Right atrium auricular region (tissue), 2 donors: ENCODE results near the gene GLRA1. TPM values are rescaled to one million over a fixed set of nuclear protein-coding genes. Genes with fewer than 3 reads are reported as not detected.
"Not testable (repeated sequence)": the region's sequence is repeated elsewhere in the genome, so short reads cannot be mapped to it uniquely, and the experiment has no call there.

Experiments used
- DNase-seq: peaks from one replicate; pipeline ENCODE4 v3.0.0-alpha.2; 2019; ENCODE audit warnings: low spot score
- H3K27ac ChIP-seq, 2 donors: fragments of 200-600 bp; sonication (generic); 1 replicate in 1 of 2; 2 replicates in 1 of 2; pipeline ENCODE4 v1.5.1; 2016 to 2019
- H3K27me3 ChIP-seq, 2 donors: fragments of 200-600 bp; sonication (generic); one replicate each; pipeline versions ENCODE4 v1.5.1 to v1.6.0; 2017 to 2019
- H3K36me3 ChIP-seq: fragments of 200-600 bp; sonication (generic); one replicate; pipeline ENCODE4 v1.5.1; 2016
- H3K4me1 ChIP-seq, 2 donors: fragments of 200-600 bp; sonication (generic); one replicate each; pipeline versions ENCODE4 v1.5.1 to v1.6.0; 2017 to 2019
- H3K4me3 ChIP-seq, 2 donors: fragments of 200-600 bp; sonication (generic); 1 replicate in 1 of 2; 2 replicates in 1 of 2; pipeline ENCODE4 v1.5.1; 2017 to 2019; ENCODE audit warnings: mild to moderate bottlenecking in 1 of 2, moderate library complexity in 1 of 2
- H3K9me3 ChIP-seq, 2 donors: fragments of 200-600 bp; sonication (generic); one replicate each; pipeline ENCODE4 v1.5.1; 2019
- total RNA-seq, 2 donors: library from RNA; depleted of rRNA; stranded (reverse); fragments of >200 nt; gene quantifications; one replicate each; pipeline ENCODE4 v1.1.0, GENCODE V29; 2016
- TF ChIP-seq, protein P1 (sequence below), 2 donors: fragments of 200-600 bp; sonication (generic); IDR thresholded peaks; one replicate each; pipeline ENCODE4 v1.5.1; 2019; ENCODE audit warnings: antibody characterized with exemption in 2 of 2

The GLRA1 gene
- total RNA-seq, 2 donors from 2014 or later: not detected

DNA sequence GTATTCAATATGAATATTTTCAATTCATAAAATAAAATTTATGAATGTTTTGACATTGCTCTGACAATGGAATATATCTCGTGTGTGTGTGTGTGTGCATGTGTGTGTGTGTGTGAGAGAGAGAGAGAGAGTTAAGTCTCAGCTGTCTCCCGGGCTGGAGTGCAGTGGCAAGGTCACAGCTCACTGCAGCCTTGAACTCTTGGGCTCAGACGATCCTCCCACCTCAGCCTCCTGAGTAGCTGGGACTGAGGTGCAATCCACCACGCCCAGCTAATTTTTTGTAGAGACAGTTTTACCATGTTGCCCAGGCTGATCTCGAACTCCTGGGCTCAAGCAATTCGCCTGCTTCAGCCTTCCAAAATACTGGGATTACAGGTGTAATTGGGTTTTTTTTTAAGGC lies 136.8 kb downstream of the GLRA1 start:
- Histone ChIP-seq H3K27me3 (no peaks in the 10 kb centered on the region), H3K4me1 (peaks cover 0 to 15% of the 10 kb centered on the region in 2 donors), H3K9me3 (no peaks in the 10 kb centered on the region), H3K4me3 (no peak overlapping the region), H3K27ac (no peak overlapping the region), H3K36me3 (peaks cover 41% of the 10 kb centered on the region)
- TF ChIP-seq, protein P1, sequence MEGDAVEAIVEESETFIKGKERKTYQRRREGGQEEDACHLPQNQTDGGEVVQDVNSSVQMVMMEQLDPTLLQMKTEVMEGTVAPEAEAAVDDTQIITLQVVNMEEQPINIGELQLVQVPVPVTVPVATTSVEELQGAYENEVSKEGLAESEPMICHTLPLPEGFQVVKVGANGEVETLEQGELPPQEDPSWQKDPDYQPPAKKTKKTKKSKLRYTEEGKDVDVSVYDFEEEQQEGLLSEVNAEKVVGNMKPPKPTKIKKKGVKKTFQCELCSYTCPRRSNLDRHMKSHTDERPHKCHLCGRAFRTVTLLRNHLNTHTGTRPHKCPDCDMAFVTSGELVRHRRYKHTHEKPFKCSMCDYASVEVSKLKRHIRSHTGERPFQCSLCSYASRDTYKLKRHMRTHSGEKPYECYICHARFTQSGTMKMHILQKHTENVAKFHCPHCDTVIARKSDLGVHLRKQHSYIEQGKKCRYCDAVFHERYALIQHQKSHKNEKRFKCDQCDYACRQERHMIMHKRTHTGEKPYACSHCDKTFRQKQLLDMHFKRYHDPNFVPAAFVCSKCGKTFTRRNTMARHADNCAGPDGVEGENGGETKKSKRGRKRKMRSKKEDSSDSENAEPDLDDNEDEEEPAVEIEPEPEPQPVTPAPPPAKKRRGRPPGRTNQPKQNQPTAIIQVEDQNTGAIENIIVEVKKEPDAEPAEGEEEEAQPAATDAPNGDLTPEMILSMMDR (IDR thresholded peaks at IDR 0.05): no peak
- DNase-seq: no peak

DNA sequence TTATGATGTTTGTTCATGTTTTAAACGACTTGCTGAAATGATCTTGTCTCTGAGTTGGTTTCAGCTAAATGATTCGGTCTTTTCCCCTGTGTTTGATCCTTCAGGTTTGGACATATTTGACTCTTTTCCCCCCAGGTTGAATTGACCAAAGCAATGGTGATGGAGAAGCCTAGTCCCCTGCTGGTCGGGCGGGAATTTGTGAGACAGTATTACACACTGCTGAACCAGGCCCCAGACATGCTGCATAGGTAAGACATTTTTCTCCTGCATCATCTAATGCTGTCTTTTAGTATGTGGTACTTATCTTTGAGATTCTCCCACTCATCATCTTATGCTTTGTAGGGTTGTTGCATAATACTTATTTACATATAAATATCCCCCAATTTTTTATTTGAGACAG lies 138.2 kb downstream of the GLRA1 start:
- Histone ChIP-seq H3K36me3 (peaks cover 28% of the 10 kb centered on the region), H3K9me3 (no peaks in the 10 kb centered on the region), H3K27ac (no peak overlapping the region), H3K4me1 (peaks cover 0 to 25% of the 10 kb centered on the region in 2 donors), H3K4me3 (no peak overlapping the region), H3K27me3 (no peaks in the 10 kb centered on the region)
- TF ChIP-seq, protein P1 (IDR thresholded peaks at IDR 0.05): no peak
- no peak for DNase-seq

DNA sequence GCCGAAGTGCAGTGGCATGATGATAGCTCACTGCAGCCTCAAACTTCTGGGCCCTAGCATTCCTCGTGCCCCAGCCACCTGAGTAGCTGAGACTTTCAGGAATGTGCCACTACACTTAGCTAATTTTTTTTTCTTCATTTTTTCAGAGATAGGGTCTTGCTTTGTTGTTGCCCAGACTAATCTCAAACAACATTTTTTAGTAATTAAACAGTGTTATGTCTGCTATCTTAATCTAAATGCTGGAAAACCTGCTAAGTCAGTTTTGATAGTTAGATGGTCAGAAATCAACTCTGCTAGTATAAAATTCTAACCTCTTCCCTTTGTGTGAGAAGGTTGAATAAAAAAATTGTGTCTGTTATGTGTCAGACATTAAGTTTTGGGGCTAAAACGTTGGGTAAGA lies 140.5 kb downstream of the GLRA1 start:
- DNase-seq: no peak
- Histone ChIP-seq H3K27me3 (no peaks in the 10 kb centered on the region), H3K27ac (no peak overlapping the region), H3K4me3 (no peak overlapping the region), H3K4me1 (peaks cover 0 to 49% of the 10 kb centered on the region in 2 donors), H3K9me3 (no peaks in the 10 kb centered on the region), H3K36me3 (peaks cover 9% of the 10 kb centered on the region)
- TF ChIP-seq, protein P1 (IDR thresholded peaks at IDR 0.05): no peak

DNA sequence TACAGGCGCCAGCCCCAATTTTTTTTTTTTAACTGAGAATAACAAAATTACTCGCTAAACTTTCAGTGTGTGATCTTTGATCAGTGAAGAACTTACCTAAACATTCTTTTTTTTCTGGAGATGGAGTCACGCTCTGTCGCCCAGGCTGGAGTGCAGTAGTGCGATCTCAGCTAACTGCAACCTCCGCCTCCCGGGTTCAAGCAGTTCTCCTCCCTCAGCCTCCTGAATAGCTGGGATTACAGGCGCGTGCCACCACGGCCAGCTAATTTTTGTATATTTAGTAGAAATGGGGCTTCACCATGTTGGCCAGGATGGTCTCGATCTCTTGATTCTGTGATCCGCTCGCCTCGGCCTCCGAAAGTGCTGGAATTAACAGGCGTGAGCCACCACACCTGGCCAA lies 141.0 kb downstream of the GLRA1 start:
- not testable (repeated sequence) for H3K27ac ChIP-seq, H3K27me3 ChIP-seq, H3K36me3 ChIP-seq, H3K9me3 ChIP-seq, H3K4me3 ChIP-seq, DNase-seq
- peaks cover 0 to 53% of the 10 kb centered on the region in 2 donors for H3K4me1 ChIP-seq

DNA sequence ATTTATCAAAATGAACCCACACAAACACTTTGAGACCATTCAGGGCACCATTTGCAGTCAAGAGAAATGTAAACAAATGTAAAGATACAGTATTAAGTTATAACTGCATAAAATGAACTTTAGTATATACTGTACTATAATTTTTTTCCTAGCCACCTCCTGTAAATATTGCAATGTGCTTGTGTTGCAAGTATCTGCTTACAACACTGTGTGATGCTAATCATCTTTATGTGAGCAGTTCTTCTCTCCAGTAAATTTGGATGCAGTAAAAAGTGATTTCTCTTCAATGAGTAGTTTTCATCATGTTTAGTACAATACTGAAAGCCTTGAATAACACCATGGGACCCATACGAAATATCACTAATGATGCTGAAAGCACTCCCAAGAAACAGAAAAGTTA lies 143.4 kb downstream of the GLRA1 start:
- Histone ChIP-seq H3K9me3 (no peaks in the 10 kb centered on the region), H3K36me3 (no peaks in the 10 kb centered on the region), H3K4me1 (peaks cover 0 to 76% of the 10 kb centered on the region in 2 donors), H3K4me3 (no peak overlapping the region), H3K27ac (no peak overlapping the region), H3K27me3 (no peaks in the 10 kb centered on the region)
- no peak for DNase-seq
- TF ChIP-seq, protein P1 (IDR thresholded peaks at IDR 0.05): no peak

DNA sequence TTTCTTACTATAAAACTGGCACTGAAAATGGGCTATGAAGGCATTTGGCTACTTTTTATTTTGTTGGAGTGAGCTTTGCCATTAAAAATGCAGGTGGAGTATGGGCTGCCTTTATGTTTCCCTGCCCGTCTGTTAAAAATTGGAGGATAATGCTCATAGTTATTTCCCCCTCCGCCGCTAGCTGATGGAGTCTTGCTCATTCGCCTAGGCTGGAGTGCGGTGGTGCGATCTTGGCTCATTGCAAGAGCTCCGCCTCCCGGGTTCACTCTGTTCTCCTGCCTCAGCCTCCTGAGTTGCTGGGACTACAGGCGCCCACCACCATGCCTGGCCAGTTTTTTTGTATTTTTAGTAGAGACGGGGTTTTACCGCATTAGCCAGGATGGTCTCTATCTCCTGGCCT lies 144.3 kb downstream of the GLRA1 start:
- no peaks in the 10 kb centered on the region for H3K36me3 ChIP-seq
- no peaks in the 10 kb centered on the region for H3K9me3 ChIP-seq
- no peak for DNase-seq
- no peak overlapping the region for H3K27ac ChIP-seq
- TF ChIP-seq, protein P1 (IDR thresholded peaks at IDR 0.05): no peak
- peaks cover 0 to 84% of the 10 kb centered on the region in 2 donors for H3K4me1 ChIP-seq
- H3K4me3 ChIP-seq: no peak overlapping the region
- H3K27me3 ChIP-seq: no peaks in the 10 kb centered on the region
